ENCODE measurements around the gene TM6SF1. TPM values are rescaled to one million over a fixed set of nuclear protein-coding genes. Genes with fewer than 3 reads are reported as not detected.

The TM6SF1 gene
- polyA plus RNA-seq, 1 donor from 2014 or later: 0.16 TPM

DNA sequence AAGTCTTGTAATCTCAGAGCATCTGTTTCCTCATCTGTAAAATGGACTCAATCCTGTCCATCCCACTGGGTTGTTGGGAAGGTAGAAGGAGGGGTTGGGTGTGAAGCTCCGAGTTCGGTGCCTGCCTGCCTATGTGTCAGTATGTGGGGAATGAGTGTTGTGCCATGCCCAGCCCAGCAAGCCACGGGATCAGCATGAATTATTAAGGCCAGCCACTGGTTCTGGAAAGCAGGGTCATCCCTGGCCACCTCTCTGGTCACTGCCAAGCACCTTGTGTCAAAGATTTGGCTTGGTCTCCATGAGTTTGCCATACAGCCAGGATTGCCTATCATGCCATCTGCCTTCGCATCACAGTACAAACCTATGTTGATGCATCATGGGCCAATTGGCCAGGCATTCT lies 11.5 kb downstream of the TM6SF1 start (continued):
- TF ChIP-seq SMC3 (conservative IDR thresholded peaks at IDR 0.05; ENCODE audit: poor library complexity): no peak
- TF ChIP-seq MXI1 (conservative IDR thresholded peaks at IDR 0.05; ENCODE audit: poor library complexity, severe bottlenecking): no peak
- TF ChIP-seq RAD21 (conservative IDR thresholded peaks at IDR 0.05): no peak

- Histone ChIP-seq H3K4me3 (ENCODE audit: low read length) (no peak overlapping the region), H3K79me2 (replicated peaks; ENCODE audit: insufficient read depth, low read length) (no peaks in the 10 kb centered on the region), H3K27ac (ENCODE audit: low read length) (no peak overlapping the region), H2AFZ (ENCODE audit: low read depth, low read length) (no peak overlapping the region), H4K20me1 (ENCODE audit: insufficient read depth) (no peaks in the 10 kb centered on the region), H3K36me3 (ENCODE audit: insufficient read depth, low read length) (peaks cover 3% of the 10 kb centered on the region), H3K4me2 (ENCODE audit: low read length) (no peak overlapping the region), H3K27me3 (ENCODE audit: insufficient read depth, low read depth, low read length) (no peaks in the 10 kb centered on the region), H3K9me3 (ENCODE audit: low read length) (no peaks in the 10 kb centered on the region), H3F3A (ENCODE audit: insufficient read depth, low read length, poor library complexity, severe bottlenecking) (no peaks in the 10 kb centered on the region), H3K9ac (ENCODE audit: low read length) (no peak overlapping the region), H3K9me2 (ENCODE audit: insufficient read depth, low read length) (no peaks in the 10 kb centered on the region)
- no peak for TF ChIP-seq RAD21 (conservative IDR thresholded peaks at IDR 0.05)
- TF ChIP-seq SMC3 (conservative IDR thresholded peaks at IDR 0.05; ENCODE audit: poor library complexity): no peak
- TF ChIP-seq EP300 (conservative IDR thresholded peaks at IDR 0.05; ENCODE audit: poor library complexity, severe bottlenecking): no peak
- no peak for TF ChIP-seq MXI1 (conservative IDR thresholded peaks at IDR 0.05; ENCODE audit: poor library complexity, severe bottlenecking)
- TF ChIP-seq, protein P1, sequence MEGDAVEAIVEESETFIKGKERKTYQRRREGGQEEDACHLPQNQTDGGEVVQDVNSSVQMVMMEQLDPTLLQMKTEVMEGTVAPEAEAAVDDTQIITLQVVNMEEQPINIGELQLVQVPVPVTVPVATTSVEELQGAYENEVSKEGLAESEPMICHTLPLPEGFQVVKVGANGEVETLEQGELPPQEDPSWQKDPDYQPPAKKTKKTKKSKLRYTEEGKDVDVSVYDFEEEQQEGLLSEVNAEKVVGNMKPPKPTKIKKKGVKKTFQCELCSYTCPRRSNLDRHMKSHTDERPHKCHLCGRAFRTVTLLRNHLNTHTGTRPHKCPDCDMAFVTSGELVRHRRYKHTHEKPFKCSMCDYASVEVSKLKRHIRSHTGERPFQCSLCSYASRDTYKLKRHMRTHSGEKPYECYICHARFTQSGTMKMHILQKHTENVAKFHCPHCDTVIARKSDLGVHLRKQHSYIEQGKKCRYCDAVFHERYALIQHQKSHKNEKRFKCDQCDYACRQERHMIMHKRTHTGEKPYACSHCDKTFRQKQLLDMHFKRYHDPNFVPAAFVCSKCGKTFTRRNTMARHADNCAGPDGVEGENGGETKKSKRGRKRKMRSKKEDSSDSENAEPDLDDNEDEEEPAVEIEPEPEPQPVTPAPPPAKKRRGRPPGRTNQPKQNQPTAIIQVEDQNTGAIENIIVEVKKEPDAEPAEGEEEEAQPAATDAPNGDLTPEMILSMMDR (IDR thresholded peaks at IDR 0.05; ENCODE audit: poor library complexity, severe bottlenecking): no peak
- TF ChIP-seq REST (IDR thresholded peaks at IDR 0.05; ENCODE audit: borderline replicate concordance): no peak
- no peak for TF ChIP-seq POLR2AphosphoS5 (IDR thresholded peaks at IDR 0.05)
- TF ChIP-seq TAF1 (IDR thresholded peaks at IDR 0.05; ENCODE audit: low read depth): no peak
- TF ChIP-seq EZH2 (IDR thresholded peaks at IDR 0.05; ENCODE audit: borderline replicate concordance, insufficient read depth, low read length, poor library complexity, severe bottlenecking): no peak
These were observed 12.6 kb downstream of the TM6SF1 start for GRCh38 chr15:83119968-83120581.

GRCh38 chr15:83123529-83123928 lies 16.1 kb downstream of the TM6SF1 start:
- TF ChIP-seq EP300 (conservative IDR thresholded peaks at IDR 0.05; ENCODE audit: poor library complexity, severe bottlenecking) (peak; percentile 13), MXI1 (conservative IDR thresholded peaks at IDR 0.05; ENCODE audit: poor library complexity, severe bottlenecking) (no peak)
- no peak overlapping the region for H3K4me2 ChIP-seq (ENCODE audit: low read length)
- no peak overlapping the region for H3K4me3 ChIP-seq (ENCODE audit: low read length)
- no peak overlapping the region for H3K27ac ChIP-seq (ENCODE audit: low read length)
- H3K36me3 ChIP-seq (ENCODE audit: insufficient read depth, low read length): peaks cover 8% of the 10 kb centered on the region
- H3K27me3 ChIP-seq (ENCODE audit: insufficient read depth, low read depth, low read length): no peaks in the 10 kb centered on the region
- no peak overlapping the region for H2AFZ ChIP-seq (ENCODE audit: low read depth, low read length)
- H4K20me1 ChIP-seq (ENCODE audit: insufficient read depth): no peaks in the 10 kb centered on the region
- no peaks in the 10 kb centered on the region for H3K9me2 ChIP-seq (ENCODE audit: insufficient read depth, low read length)
- no peaks in the 10 kb centered on the region for H3F3A ChIP-seq (ENCODE audit: insufficient read depth, low read length, poor library complexity, severe bottlenecking)
- H3K9ac ChIP-seq (ENCODE audit: low read length): no peak overlapping the region
- H3K9me3 ChIP-seq (ENCODE audit: low read length): no peaks in the 10 kb centered on the region
- H3K79me2 ChIP-seq (replicated peaks; ENCODE audit: insufficient read depth, low read length): no peaks in the 10 kb centered on the region
